GM12878 (cell line): ENCODE measurements around the gene AGBL1.

ENCODE experiments used
- CTCF ChIP-seq, 3 experiments: IDR thresholded peaks in 2 of 3; conservative IDR thresholded peaks in 1 of 3; 2 replicates each; pipeline ENCODE4 v1.5.1; 2011; ENCODE audit warnings: low read depth in 3 of 3, low read length in 3 of 3, mild to moderate bottlenecking in 3 of 3, control low read depth in 2 of 3, moderate library complexity in 2 of 3, inconsistent platforms in 1 of 3, mixed read lengths in 1 of 3; ENCODE audit not compliant: control insufficient read depth in 2 of 3, insufficient read depth in 1 of 3; ENCODE audit errors: extremely low read depth in 1 of 3
- PBX3 ChIP-seq: IDR thresholded peaks from 2 replicates; pipeline ENCODE4 v1.6.1; 2011; ENCODE audit warnings: mild to moderate bottlenecking, low read depth, low read length, moderate library complexity; ENCODE audit not compliant: insufficient replicate concordance
- POLR2AphosphoS2 ChIP-seq: IDR thresholded peaks from 2 replicates; pipeline ENCODE4 v1.6.1; 2011; ENCODE audit warnings: low read depth, mild to moderate bottlenecking, low read length, improper control_type of control experiment, moderate library complexity

GRCh38 chr15:86316216-86316615 lies 236.5 kb downstream of the AGBL1 start:
- TF ChIP-seq POLR2AphosphoS2 (no peak), CTCF (IDR thresholded peaks at IDR 0.05 in 2 of 3, conservative IDR thresholded peaks at IDR 0.05 in 1 of 3; ENCODE audit: control insufficient read depth in 2 of 3, extremely low read depth in 1 of 3, insufficient read depth in 1 of 3, low read depth in 3 of 3, low read length in 3 of 3) (no peak), PBX3 (no peak)
